ENCODE data around the gene CREB3L2.

DNA sequence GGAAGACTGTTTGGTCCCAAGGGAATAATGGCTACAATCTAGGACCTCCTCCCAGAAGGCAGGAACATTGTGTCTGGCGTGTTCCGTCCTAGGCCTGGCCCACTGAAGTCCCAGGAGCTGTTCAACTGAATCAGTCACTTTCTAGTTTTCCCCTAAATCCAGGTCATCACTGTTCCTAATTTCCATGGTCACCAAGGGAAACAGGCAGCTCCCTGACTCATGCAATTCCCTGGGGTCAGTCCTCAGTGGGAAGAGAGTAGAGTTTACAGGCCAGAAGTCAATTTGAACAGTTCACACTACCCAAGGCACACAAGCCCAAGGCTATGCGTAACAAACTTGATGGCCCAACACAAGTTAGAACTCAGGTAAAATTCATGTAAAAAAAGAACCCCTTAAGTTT lies 44.0 kb downstream of the CREB3L2 start:
- no peak for TF ChIP-seq L3MBTL2 (conservative IDR thresholded peaks at IDR 0.05)
- TF ChIP-seq SP1 (IDR thresholded peaks at IDR 0.05), result no peak
- TF ChIP-seq BHLHE40 (IDR thresholded peaks at IDR 0.05; ENCODE audit: borderline replicate concordance), result no peak
- TF ChIP-seq HDGF (IDR thresholded peaks at IDR 0.05; ENCODE audit: borderline replicate concordance), result no peak
- no peak for TF ChIP-seq ELF4 (IDR thresholded peaks at IDR 0.05)
- TF ChIP-seq ZNF384 (IDR thresholded peaks at IDR 0.05), result no peak
- no peak for TF ChIP-seq NFRKB (IDR thresholded peaks at IDR 0.05)
- TF ChIP-seq ARNT (IDR thresholded peaks at IDR 0.05), result no peak
- TF ChIP-seq FOXM1 (IDR thresholded peaks at IDR 0.05; ENCODE audit: borderline replicate concordance), result no peak

Data from HEK293T (cell line).